OCI-LY1 (cell line): ENCODE results near the gene PDIK1L.

Source experiments
- CTCF ChIP-seq: fragments of 200-600 bp; sonication (generic), shearing (Covaris generic); IDR thresholded peaks from 2 replicates; pipeline ENCODE4 v1.5.1; 2017; ENCODE audit warnings: mild to moderate bottlenecking, antibody characterized with exemption, low read length, moderate library complexity, mixed read lengths
- EZH2 ChIP-seq: fragments of 200-600 bp; sonication (generic), shearing (Covaris generic); IDR thresholded peaks from 2 replicates; pipeline ENCODE4 v1.8.0; 2017; ENCODE audit warnings: borderline replicate concordance, mixed run types, mild to moderate bottlenecking, antibody characterized with exemption, low read length, moderate library complexity, mixed read lengths

- TF ChIP-seq CTCF (peak; percentile 55), EZH2 (no peak)
Measured at GRCh38 chr1:26164036-26164860, 52.6 kb downstream of the PDIK1L start.
